Skeletal muscle satellite cell (primary cell): ENCODE results near the gene SLC22A15.

ENCODE experiments used
- H3K27me3 ChIP-seq: 2 replicates; pipeline ENCODE4 v1.7.0; 2013; ENCODE audit warnings: low read length; ENCODE audit not compliant: control insufficient read depth, insufficient read depth
- H3K36me3 ChIP-seq: 2 replicates; pipeline ENCODE4 v1.7.0; 2013; ENCODE audit warnings: mild to moderate bottlenecking, control low read depth, low read length; ENCODE audit not compliant: insufficient read depth
- H3K4me1 ChIP-seq: 2 replicates; pipeline ENCODE4 v1.7.0; 2013; ENCODE audit warnings: low read length; ENCODE audit not compliant: control insufficient read depth, insufficient read depth
- H3K4me2 ChIP-seq: 2 replicates; pipeline ENCODE4 v1.7.0; 2013; ENCODE audit warnings: mild to moderate bottlenecking, low read length
- H3K4me3 ChIP-seq: 2 replicates; pipeline ENCODE4 v1.7.0; 2013; ENCODE audit warnings: low read length
- H3K9ac ChIP-seq: 2 replicates; pipeline ENCODE4 v1.7.0; 2013; ENCODE audit warnings: mild to moderate bottlenecking, low read depth, low read length, moderate library complexity
- H3K9me3 ChIP-seq: replicated peaks from 2 replicates; pipeline ENCODE4 v1.7.0; 2013; ENCODE audit warnings: mild to moderate bottlenecking, control low read depth, low read length

Gene SLC22A15

DNA sequence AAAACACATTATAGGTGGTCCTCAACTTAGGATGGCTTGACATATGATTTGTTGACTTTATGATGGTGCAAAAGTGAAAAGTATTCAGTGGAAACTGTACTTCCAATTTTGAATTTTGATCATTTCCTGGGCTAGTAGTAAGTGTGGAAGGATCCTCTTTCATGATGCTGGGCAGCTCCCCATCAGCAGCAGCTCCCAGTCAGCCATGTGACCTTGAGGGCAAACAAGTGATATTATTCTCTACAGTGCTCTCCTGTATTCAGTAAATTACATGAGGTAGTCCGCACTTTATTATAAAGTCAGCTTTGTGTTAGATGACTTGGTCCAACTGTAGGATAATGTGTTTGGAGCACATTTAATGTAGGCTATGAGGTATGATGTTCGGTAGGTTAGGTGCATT is 36.4 kb downstream of the SLC22A15 start:
- no peak overlapping the region for H3K4me3 ChIP-seq
- no peak overlapping the region for H3K9ac ChIP-seq
- no peak overlapping the region for H3K4me2 ChIP-seq
- H3K4me1 ChIP-seq: no peaks in the 10 kb centered on the region
- H3K27me3 ChIP-seq: no peaks in the 10 kb centered on the region
- H3K36me3 ChIP-seq: no peaks in the 10 kb centered on the region
- H3K9me3 ChIP-seq: no peaks in the 10 kb centered on the region

DNA sequence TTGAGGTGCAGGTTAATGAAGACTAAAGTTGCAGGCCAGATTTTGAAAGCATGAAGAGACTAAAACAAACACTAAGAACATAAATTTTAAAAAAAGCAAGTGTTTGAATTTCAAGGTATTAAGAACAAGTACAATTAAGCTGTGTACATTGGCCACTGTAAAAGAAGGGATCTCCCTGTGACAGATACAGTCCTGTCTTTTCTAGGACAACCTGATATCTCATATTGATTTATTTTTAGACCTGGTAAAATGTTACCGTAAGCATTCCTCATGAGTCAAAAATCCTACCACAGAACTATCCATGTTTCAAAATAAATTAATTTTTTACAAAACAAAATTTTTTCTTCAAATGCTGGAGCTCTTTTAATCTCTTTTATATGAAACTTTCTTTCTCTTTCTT is 39.4 kb downstream of the SLC22A15 start:
- Histone ChIP-seq H3K4me1 (no peaks in the 10 kb centered on the region), H3K9me3 (no peaks in the 10 kb centered on the region), H3K27me3 (no peaks in the 10 kb centered on the region), H3K36me3 (no peaks in the 10 kb centered on the region), H3K4me3 (no peak overlapping the region), H3K9ac (no peak overlapping the region), H3K4me2 (no peak overlapping the region)

DNA sequence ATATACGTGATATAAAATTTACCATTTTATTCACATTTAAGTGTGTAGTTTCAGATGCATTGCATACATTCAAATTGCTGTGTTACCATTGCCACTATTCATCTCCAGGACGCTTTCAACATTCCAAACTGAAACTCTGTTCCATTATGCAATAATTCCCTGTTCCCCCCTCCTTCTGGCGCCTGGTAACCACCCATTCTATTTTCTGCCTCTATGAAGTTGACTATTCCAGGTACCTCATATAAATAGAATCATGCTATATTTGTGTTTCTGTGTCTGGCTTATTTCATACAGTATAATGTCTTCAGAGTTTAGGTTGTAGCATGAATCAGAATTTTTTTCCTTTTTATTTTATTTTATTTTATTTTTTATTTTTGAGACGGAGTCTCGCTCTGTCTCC is 41.7 kb downstream of the SLC22A15 start:
- Histone ChIP-seq H3K4me2 (no peak overlapping the region), H3K9me3 (no peaks in the 10 kb centered on the region), H3K4me1 (no peaks in the 10 kb centered on the region), H3K9ac (no peak overlapping the region), H3K4me3 (no peak overlapping the region), H3K27me3 (no peaks in the 10 kb centered on the region), H3K36me3 (no peaks in the 10 kb centered on the region)

DNA sequence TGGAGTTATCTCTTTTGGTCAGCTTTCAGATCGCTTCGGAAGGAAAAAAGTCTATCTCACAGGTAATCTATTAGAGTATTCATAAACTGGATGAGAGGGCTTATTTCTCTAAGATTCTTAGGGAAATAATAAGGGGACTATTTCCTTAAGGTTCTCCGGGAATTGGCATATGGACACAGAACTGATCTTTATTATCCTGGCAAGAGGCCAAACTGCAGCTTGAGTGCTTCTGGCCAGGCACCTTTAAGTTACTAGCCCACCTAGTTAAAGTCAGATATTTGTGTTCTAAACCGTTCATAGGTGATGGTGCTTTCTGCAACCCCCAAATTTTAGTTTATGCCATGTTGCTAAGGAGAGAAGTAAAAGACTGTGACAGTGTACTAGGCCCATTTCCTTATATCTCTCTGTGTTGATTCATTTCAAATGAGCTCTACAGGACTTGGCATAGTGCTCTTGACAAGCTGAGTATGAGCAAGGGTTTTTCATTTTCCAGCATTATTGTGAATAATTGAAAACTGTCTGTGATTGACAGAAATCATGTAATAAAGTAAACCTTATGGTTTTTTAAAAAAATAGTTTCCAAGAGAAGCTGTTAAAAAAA is 43.4 kb downstream of the SLC22A15 start:
- no peaks in the 10 kb centered on the region for H3K27me3 ChIP-seq
- H3K36me3 ChIP-seq: no peaks in the 10 kb centered on the region
- H3K9me3 ChIP-seq: no peaks in the 10 kb centered on the region

DNA sequence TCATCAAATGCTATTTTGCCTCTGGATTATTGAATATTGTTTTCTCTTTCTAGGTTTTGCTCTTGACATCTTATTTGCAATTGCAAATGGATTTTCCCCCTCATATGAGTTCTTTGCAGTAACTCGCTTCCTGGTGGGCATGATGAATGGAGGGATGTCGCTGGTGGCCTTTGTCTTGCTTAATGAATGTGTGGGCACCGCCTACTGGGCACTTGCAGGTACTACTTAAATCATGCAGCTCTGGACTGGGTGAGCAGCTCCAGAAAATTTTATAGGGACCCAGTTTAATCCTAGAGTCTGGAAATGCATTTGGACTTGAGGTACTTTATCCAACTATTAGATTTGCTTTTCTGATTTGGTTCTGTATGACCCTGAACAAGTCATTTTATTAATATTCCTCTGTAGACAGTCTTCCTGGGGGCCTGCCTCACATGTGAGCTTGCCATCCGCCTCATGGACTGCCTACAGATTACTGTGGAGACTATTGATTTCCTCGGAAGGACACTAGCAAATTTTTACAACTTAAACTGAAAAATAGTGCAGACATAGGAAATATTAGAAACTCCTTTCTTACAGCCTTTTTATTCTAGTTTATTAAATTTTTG is 44.5 kb downstream of the SLC22A15 start:
- Histone ChIP-seq H3K9ac (no peak overlapping the region), H3K27me3 (no peaks in the 10 kb centered on the region), H3K36me3 (no peaks in the 10 kb centered on the region)

More for the DNA sequence above, 43.4 kb downstream of the SLC22A15 start:
- H3K4me2 ChIP-seq: no peak overlapping the region
- no peak overlapping the region for H3K9ac ChIP-seq
- no peaks in the 10 kb centered on the region for H3K4me1 ChIP-seq
- no peak overlapping the region for H3K4me3 ChIP-seq

DNA sequence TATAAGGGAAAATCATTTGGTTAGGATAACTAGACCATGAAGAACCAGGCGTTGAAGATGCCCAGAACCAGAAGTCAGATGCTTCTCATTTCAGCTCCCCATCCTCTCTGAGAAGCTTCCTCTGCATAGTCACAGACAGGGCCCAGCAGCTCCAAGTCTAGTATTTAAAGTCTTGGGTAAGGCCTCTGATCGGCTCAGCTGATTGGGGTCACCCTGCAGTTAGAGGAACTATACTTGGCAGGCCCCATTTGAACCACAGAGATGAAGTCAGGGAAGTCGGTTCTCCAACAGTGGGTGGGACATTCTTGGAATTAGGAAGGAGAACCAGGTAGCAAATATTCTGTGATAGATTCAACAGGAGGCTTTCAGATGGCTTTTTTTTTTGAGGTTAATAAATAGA is 48.3 kb downstream of the SLC22A15 start:
- Histone ChIP-seq H3K36me3 (no peaks in the 10 kb centered on the region), H3K27me3 (no peaks in the 10 kb centered on the region), H3K9ac (no peak overlapping the region), H3K4me3 (no peak overlapping the region), H3K9me3 (no peaks in the 10 kb centered on the region), H3K4me1 (no peaks in the 10 kb centered on the region), H3K4me2 (no peak overlapping the region)

More for the DNA sequence above, 44.5 kb downstream of the SLC22A15 start:
- H3K9me3 ChIP-seq: no peaks in the 10 kb centered on the region
- H3K4me3 ChIP-seq: no peak overlapping the region
- H3K4me2 ChIP-seq: no peak overlapping the region
- no peaks in the 10 kb centered on the region for H3K4me1 ChIP-seq

DNA sequence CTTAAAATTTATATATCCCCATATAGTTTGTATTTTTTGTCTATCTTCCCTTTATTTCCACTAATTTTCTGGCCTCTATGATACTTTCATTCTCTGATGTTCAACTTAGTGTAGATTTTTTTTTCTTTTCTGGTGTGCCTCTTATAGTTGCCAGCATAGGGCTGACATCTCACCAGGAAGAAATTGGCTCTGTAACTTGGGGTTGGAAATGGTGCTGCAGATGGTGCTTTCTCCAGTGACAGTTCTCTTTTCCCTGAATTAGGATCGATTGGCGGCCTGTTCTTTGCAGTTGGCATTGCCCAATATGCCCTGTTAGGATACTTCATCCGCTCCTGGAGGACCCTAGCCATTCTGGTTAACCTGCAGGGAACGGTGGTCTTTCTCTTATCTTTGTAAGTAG is 50.3 kb downstream of the SLC22A15 start:
- no peak overlapping the region for H3K4me3 ChIP-seq
- no peaks in the 10 kb centered on the region for H3K27me3 ChIP-seq
- no peaks in the 10 kb centered on the region for H3K9me3 ChIP-seq
- no peak overlapping the region for H3K9ac ChIP-seq
- no peaks in the 10 kb centered on the region for H3K4me1 ChIP-seq
- no peak overlapping the region for H3K4me2 ChIP-seq
- peaks cover 3% of the 10 kb centered on the region for H3K36me3 ChIP-seq

DNA sequence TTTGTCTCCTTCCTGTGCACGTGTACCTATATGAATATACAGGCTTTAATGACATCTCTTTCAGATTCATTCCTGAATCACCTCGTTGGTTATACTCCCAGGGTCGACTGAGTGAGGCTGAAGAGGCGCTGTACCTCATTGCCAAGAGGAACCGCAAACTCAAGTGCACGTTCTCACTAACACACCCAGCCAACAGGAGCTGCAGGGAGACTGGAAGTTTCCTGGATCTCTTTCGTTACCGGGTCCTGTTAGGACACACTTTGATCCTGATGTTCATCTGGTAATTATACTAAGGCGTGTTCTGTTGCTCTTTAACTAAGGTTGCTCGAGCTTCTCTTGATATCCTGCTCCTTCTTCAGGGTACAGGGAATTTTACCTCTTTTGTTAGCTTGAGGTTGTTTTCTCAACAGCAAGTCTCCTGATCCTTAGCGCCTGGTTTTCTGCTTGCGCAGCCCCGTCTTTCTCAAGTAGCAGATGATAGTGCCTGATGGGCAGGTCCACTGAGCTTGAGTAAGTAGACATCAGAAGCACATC is 55.1 kb downstream of the SLC22A15 start:
- no peak overlapping the region for H3K9ac ChIP-seq
- H3K9me3 ChIP-seq: no peaks in the 10 kb centered on the region
- H3K4me1 ChIP-seq: no peaks in the 10 kb centered on the region

DNA sequence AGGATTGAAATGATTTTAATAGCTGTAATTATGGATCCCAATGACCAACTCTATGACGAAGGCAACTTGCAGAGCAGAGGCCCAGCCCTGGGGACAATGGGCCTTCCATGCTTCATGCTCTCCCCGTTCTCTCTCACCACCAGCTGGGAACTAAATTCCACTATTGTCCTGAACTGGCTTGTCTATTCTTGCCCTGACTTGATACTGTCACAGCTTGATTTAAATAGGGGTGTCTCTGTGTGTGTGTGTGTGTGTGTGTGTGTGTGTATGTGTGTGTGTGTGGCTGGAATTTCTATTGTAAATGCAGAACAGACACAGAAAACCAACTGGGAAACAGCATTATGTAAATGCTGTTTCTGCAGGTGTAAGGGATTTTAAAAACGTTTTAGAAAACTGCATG is 57.0 kb downstream of the SLC22A15 start:
- no peak overlapping the region for H3K4me3 ChIP-seq
- H3K4me2 ChIP-seq: no peak overlapping the region
- no peaks in the 10 kb centered on the region for H3K4me1 ChIP-seq
- H3K27me3 ChIP-seq: no peaks in the 10 kb centered on the region
- H3K9me3 ChIP-seq: no peaks in the 10 kb centered on the region
- H3K36me3 ChIP-seq: peaks cover 3% of the 10 kb centered on the region
- no peak overlapping the region for H3K9ac ChIP-seq

More for the DNA sequence above, 55.1 kb downstream of the SLC22A15 start:
- Histone ChIP-seq H3K36me3 (peaks cover 3% of the 10 kb centered on the region), H3K27me3 (no peaks in the 10 kb centered on the region), H3K4me3 (no peak overlapping the region), H3K4me2 (no peak overlapping the region)

DNA sequence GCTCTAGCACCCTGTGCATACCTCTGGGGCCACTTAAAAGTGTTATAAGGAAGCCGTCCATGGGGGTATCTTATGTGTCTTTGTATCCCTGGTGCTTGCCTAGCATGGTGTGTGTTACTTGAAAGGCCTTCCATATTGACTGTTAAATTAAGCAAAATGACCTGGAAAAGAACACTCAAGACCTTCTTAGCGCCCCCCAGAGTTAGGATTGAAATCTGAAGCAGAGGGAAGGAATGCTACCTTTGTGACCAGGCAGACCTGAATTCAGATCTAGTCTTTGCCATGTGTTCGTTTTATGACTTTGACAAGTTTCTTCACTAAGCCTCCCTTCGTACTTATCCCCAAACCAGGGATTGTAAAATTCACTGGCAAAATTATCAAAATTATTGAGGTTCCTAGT is 59.9 kb downstream of the SLC22A15 start:
- Histone ChIP-seq H3K36me3 (peaks cover 4% of the 10 kb centered on the region), H3K9ac (no peak overlapping the region), H3K4me2 (no peak overlapping the region), H3K4me3 (no peak overlapping the region), H3K27me3 (no peaks in the 10 kb centered on the region), H3K9me3 (no peaks in the 10 kb centered on the region), H3K4me1 (no peaks in the 10 kb centered on the region)

DNA sequence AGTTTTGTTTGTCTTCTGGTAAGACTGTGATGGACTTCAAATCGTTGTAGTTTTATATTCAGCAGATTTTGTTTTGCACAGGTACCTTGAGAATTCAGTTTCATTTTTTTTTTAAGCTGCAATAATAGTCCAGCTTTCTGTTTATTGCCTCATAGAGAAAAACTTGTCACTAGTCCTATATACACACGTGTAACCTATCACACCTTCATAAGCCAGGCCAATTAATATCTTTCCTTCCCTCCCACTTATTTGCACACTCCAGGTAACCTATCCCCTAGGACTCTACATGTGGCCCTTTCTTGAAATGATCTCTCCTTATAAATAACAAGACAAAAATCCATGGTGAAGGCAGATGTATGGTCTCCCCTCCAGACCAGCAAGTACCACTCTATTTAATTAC is 62.4 kb downstream of the SLC22A15 start:
- Histone ChIP-seq H3K9me3 (no peaks in the 10 kb centered on the region), H3K4me3 (no peak overlapping the region), H3K4me2 (no peak overlapping the region), H3K27me3 (no peaks in the 10 kb centered on the region), H3K4me1 (no peaks in the 10 kb centered on the region), H3K36me3 (peaks cover 3% of the 10 kb centered on the region), H3K9ac (no peak overlapping the region)

DNA sequence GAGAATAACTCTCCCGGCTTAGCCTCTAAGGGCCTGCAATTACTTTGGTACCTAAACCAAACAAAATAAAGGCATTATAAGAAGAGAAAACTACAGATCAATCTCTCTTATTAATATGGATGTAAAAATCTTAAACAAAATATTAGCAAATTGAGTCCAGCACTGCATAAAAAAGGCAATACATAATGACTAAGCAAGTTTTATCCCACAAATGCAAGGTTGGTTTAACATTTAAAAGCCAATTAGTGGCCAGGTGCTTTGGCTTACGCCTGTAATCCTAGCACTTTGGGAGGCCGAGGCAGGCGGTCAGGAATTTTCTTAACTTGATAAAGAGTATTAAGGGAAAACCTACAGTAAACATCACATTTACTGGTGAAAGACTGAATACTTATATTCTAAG is 67.8 kb downstream of the SLC22A15 start:
- H3K27me3 ChIP-seq: no peaks in the 10 kb centered on the region
- no peaks in the 10 kb centered on the region for H3K9me3 ChIP-seq
- no peak overlapping the region for H3K4me2 ChIP-seq
- H3K36me3 ChIP-seq: peaks cover 3% of the 10 kb centered on the region
- no peak overlapping the region for H3K4me3 ChIP-seq
- H3K9ac ChIP-seq: no peak overlapping the region
- H3K4me1 ChIP-seq: no peaks in the 10 kb centered on the region
